HUDEP-2 (cell line): ENCODE results near the gene MT1E.
"Not testable (repeated sequence)": the region's sequence is repeated elsewhere in the genome, so short reads cannot be mapped to it uniquely, and the experiment has no call there.

Experiments used
- DNase-seq, 76 experiments: peaks; one replicate each; lab custom pipeline; 2025; ENCODE audit not compliant: unreplicated experiment in 76 of 76; lab: John Stamatoyannopoulos, UW

Gene MT1E

DNA sequence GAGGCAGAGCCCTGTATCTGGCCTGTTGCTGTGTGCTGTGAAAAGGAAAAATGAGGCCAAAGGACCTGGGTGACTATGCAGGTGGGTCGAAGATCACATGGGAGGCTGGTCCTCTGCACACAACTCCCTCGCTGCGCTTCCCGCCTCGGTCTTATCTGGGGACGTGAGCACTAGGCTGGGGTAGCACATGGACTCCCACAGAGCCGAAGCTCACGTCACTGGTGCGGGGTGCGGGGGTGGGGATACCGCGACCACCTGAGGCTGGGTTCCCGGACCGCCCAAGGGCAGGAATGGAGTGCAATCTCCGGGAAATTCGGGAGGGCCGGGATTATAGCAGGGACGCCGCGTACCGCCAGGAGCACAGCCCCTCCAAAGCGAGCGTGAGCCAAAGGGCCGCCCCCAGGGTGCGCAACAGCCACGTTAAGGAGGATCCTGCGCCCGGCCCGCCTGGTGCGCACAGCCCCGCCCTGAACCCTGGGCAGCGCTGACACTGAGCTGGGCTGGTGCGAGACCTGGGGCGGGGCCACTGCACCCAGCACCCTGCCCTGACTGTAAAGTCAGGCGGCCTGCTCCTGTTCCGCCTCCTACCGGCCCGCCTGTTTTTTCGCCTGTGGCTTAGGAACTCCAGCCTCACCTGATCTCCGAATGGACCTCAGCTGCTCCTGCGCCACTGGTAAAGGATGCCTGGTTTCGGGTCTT lies 17.6 kb downstream of the MT1E start:
- peak in 67 of 76 experiments; percentile 14 to 78 (median 53) for DNase-seq

DNA sequence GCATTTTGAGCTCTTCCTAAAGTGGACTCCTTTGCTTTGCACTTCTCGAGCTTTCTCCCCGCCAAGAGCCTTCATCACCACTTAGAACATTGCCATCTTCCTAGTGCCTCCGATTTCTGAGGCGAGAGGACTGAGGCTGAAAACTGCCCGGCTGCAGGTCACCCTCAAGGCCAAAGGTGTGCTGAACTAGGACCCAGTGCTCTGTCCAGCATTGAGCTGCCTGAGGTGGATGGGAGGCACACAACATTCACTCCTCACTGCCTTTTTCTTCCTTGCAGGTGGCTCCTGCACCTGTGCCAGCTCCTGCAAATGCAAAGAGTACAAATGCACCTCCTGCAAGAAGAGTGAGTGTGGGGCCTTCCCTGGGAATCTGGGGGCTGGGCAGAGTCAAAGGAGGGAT lies 18.3 kb downstream of the MT1E start:
- DNase-seq = no peak

GRCh38 chr16:56645311-56645710 lies 19.7 kb downstream of the MT1E start:
- DNase-seq = no peak

DNA sequence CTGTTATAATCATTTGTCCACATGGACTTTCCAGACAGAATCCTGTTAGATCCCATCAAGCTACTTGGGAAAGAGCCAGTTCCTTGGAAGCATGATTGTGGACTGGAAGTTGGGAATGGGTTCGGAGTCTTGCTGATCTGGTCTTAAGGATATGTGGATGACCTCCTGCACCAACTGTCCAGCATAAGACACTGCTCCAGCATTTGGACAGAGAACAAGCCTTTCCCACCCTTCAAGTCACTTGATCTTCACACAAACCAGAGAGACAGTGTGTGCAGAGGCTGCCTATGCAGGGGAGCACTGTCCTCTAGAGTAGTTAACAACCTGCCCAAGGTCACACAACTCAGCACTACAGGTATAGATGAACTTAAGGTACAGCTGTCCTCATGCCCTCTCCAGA lies 20.3 kb downstream of the MT1E start:
- no peak for DNase-seq

- no peak for DNase-seq
These were observed 22.3 kb downstream of the MT1E start for GRCh38 chr16:56647641-56648431.

DNA sequence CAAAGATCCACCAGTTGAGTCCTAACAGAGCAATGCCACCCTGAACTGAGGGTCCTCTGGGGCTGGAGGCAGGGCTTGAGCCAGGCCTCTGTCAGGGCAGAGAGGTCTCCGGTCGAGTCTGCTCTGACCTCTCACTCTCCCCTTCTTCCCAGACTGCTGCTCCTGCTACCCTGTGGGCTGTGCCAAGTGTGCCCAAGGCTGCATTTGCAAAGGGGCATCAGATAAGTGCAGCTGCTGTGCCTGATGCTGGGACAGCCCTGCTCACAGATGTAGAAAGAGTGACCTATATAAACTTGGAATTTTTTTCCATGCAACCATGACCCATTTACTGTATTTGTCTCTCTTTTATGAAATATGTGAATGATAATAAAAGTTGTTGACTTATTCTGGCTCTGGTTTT lies 23.7 kb downstream of the MT1E start:
- DNase-seq = no peak

- DNase-seq = no peak
These were observed 24.2 kb downstream of the MT1E start for GRCh38 chr16:56649820-56650219.

GRCh38 chr16:56651586-56651985 lies 26.0 kb downstream of the MT1E start, which contains the start of gene MT1B:
Gene MT1B (plus strand): TSS chr16:56651886. CDS start chr16:56651954, 68 bp downstream.
- no peak for DNase-seq

GRCh38 chr16:56652600-56652999 lies 27.0 kb downstream of the MT1E start:
- DNase-seq = no peak

DNA sequence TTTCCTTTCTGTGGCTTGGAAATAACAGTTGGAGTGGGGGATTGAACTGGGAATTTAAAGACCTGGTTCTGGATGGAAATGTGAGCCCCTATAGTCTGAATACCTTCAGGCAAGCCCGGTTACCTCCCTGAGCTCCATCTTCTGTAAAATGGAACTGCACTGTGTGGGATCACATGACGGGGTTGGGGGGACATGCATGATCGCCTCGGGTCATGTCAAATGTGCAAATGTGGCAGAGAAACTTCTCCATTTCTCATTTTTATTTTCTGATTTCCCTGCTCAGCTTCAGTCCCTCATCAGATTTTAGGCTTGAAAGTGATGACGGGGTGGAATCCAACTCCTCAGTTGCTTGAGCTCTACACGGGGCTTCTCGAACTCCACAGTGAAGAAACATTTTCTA lies 27.6 kb downstream of the MT1E start:
- DNase-seq = no peak

GRCh38 chr16:56657555-56658326 lies 32.2 kb downstream of the MT1E start, which contains the start of gene MT1F:
Gene MT1F (plus strand): TSS chr16:56657959. CDS start chr16:56658059, 100 bp downstream.
- DNase-seq = peak in 4 of 76 experiments; percentile 2 to 23 (median 12)

GRCh38 chr16:56658327-56658875 lies 32.8 kb downstream of the MT1E start:
- no peak for DNase-seq

DNA sequence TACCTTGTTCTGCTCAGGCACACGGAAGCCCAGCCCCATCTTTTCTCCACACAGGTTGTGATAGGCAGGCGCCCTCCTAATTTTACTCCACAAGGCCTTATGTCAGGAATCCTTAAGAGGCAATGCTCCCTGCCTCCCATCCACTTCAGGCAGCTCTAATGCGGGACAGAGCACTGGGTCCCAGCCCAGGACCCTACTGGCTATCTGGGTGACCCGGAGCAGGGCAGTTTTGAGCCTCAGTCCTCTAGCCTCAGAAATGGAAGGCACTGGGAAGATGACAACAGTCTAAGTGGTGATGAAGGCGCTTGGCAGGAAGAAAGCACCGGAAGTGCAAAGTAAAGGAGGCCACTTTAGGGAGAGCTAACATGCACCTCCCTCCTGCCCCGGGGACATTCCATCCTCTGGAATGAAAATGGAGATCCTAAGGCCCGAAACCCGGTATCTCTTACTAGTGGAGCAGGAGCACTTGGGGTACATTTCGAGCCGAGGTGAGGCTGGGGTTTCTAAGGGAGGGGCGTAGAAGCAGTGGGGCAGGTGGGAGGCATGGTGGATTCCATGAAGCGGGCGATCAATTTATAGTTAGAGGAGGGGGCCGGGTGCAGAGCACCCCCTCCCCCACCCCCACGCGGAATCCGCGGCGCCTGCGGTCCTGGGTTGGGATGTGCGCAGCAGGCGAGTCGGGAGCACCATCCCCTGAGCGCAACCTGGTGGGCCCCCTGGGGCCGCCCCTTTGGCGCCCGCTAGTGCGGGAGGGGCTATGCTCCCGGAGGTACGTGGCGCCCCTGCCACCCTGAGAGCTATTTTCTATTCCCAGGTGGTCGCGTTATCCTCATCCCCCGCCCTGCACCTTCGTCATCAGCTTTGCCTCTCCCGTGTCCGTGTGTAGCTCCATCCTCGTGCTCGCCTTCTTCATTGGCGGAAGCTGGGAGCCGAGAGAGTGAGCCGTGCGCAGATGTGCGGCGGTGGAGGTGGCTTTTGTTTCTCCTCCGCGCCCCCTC lies 37.1 kb downstream of the MT1E start:
- DNase-seq = no peak

- no peak for DNase-seq
These were observed 38.9 kb downstream of the MT1E start for GRCh38 chr16:56664506-56664905.

GRCh38 chr16:56665286-56666261 lies 40.0 kb downstream of the MT1E start:
- DNase-seq = not testable (repeated sequence)

GRCh38 chr16:56667581-56668571 lies 42.3 kb downstream of the MT1E start, which contains the start of gene MT1G:
Gene MT1G (minus strand): TSS chr16:56668065. CDS start chr16:56667993, 72 bp downstream.
- DNase-seq = peak in 27 of 76 experiments; percentile 2 to 73 (median 22)
